DOHH2 (cell line): ENCODE data around the gene MACROD2.

Experiments
- H3F3A ChIP-seq: fragments of 200-600 bp; sonication (generic), shearing (Covaris generic); 2 replicates; pipeline ENCODE4 v1.6.0; 2016; ENCODE audit warnings: antibody characterized with exemption, mild to moderate bottlenecking; ENCODE audit not compliant: control insufficient read depth, insufficient read depth
- H3K27ac ChIP-seq: fragments of 200-600 bp; sonication (generic); 2 replicates; pipeline ENCODE4 v1.5.1; 2014; ENCODE audit warnings: low read depth, mild to moderate bottlenecking, low read length, moderate library complexity
- H3K27me3 ChIP-seq: fragments of 200-600 bp; sonication (generic); 2 replicates; pipeline ENCODE4 v1.6.1; 2014; ENCODE audit warnings: mild to moderate bottlenecking, low read length, mixed read lengths; ENCODE audit not compliant: control insufficient read depth
- H3K36me3 ChIP-seq: fragments of 200-600 bp; sonication (generic); 2 replicates; pipeline ENCODE4 v1.6.1; 2014; ENCODE audit warnings: mild to moderate bottlenecking, low read length, moderate library complexity, mixed read lengths; ENCODE audit not compliant: control insufficient read depth
- H3K4me1 ChIP-seq: fragments of 200-600 bp; sonication (generic); 2 replicates; pipeline ENCODE4 v1.6.1; 2014; ENCODE audit warnings: mild to moderate bottlenecking, low read length, mixed read lengths; ENCODE audit not compliant: control insufficient read depth
- H3K4me2 ChIP-seq: fragments of 200-600 bp; sonication (generic); 2 replicates; pipeline ENCODE4 v1.6.0; 2014; ENCODE audit warnings: mild to moderate bottlenecking, low read length, moderate library complexity
- H3K4me3 ChIP-seq: fragments of 200-600 bp; sonication (generic); 2 replicates; pipeline ENCODE4 v1.5.1; 2014; ENCODE audit warnings: mild to moderate bottlenecking, low read length, mixed read lengths
- H3K79me2 ChIP-seq: fragments of 200-600 bp; sonication (generic); 2 replicates; pipeline ENCODE4 v1.6.1; 2014; ENCODE audit warnings: mild to moderate bottlenecking, low read length, mixed read lengths; ENCODE audit not compliant: control insufficient read depth
- H3K9me2 ChIP-seq: fragments of 200-600 bp; sonication (generic); replicated peaks from 2 replicates; pipeline ENCODE4 v1.6.1; 2014; ENCODE audit warnings: mild to moderate bottlenecking, low read length, mixed read lengths; ENCODE audit not compliant: control insufficient read depth
- H3K9me3 ChIP-seq: fragments of 200-600 bp; sonication (generic); 2 replicates; pipeline ENCODE4 v1.6.1; 2014; ENCODE audit warnings: antibody characterized with exemption, low read length, mixed read lengths; ENCODE audit not compliant: control insufficient read depth, insufficient read depth
- H4K20me1 ChIP-seq: fragments of 200-600 bp; sonication (generic); 2 replicates; pipeline ENCODE4 v1.6.0; 2014; ENCODE audit warnings: low read depth, mild to moderate bottlenecking, antibody characterized with exemption, low read length, moderate library complexity; ENCODE audit not compliant: control insufficient read depth, insufficient read depth
- CTCF ChIP-seq: fragments of 200-600 bp; sonication (generic); IDR thresholded peaks from one replicate; pipeline ENCODE4 v1.5.1; 2014; ENCODE audit warnings: antibody characterized with exemption, mild to moderate bottlenecking, low read depth, low read length; ENCODE audit not compliant: poor library complexity, severe bottlenecking
- EZH2phosphoT487 ChIP-seq: fragments of 200-600 bp; sonication (generic); IDR thresholded peaks from 2 replicates; pipeline ENCODE4 v1.6.1; 2017; ENCODE audit warnings: borderline replicate concordance, mild to moderate bottlenecking, antibody characterized with exemption, low read length, moderate library complexity, mixed read lengths

MACROD2 gene

GRCh38 chr20:14666696-14667095 is 671.4 kb downstream of the MACROD2 start:
- Histone ChIP-seq H4K20me1 (no peaks in the 10 kb centered on the region), H3K27ac (no peak overlapping the region), H3K9me3 (no peaks in the 10 kb centered on the region), H3F3A (no peaks in the 10 kb centered on the region), H3K9me2 (no peaks in the 10 kb centered on the region), H3K79me2 (no peaks in the 10 kb centered on the region), H3K36me3 (no peaks in the 10 kb centered on the region), H3K4me3 (no peak overlapping the region), H3K4me1 (no peaks in the 10 kb centered on the region), H3K4me2 (no peak overlapping the region), H3K27me3 (no peaks in the 10 kb centered on the region)
- TF ChIP-seq CTCF (no peak), EZH2phosphoT487 (no peak)

- Histone ChIP-seq H4K20me1 (no peaks in the 10 kb centered on the region), H3F3A (no peaks in the 10 kb centered on the region), H3K27ac (no peak overlapping the region), H3K4me1 (no peaks in the 10 kb centered on the region), H3K27me3 (no peaks in the 10 kb centered on the region), H3K9me2 (no peaks in the 10 kb centered on the region), H3K4me3 (no peak overlapping the region), H3K36me3 (no peaks in the 10 kb centered on the region), H3K4me2 (no peak overlapping the region), H3K9me3 (no peaks in the 10 kb centered on the region), H3K79me2 (no peaks in the 10 kb centered on the region)
- TF ChIP-seq EZH2phosphoT487 (no peak), CTCF (no peak)
Observed at GRCh38 chr20:14667226-14667625, 671.9 kb downstream of the MACROD2 start.

- H3F3A ChIP-seq: no peaks in the 10 kb centered on the region
- H3K4me3 ChIP-seq: no peak overlapping the region
- no peak overlapping the region for H3K4me2 ChIP-seq
- H3K9me3 ChIP-seq: no peaks in the 10 kb centered on the region
- no peaks in the 10 kb centered on the region for H3K27me3 ChIP-seq
- TF ChIP-seq CTCF (no peak), EZH2phosphoT487 (no peak)
- no peaks in the 10 kb centered on the region for H3K36me3 ChIP-seq
- H3K9me2 ChIP-seq: no peaks in the 10 kb centered on the region
- no peaks in the 10 kb centered on the region for H3K79me2 ChIP-seq
- H3K27ac ChIP-seq: no peak overlapping the region
- H4K20me1 ChIP-seq: no peaks in the 10 kb centered on the region
- H3K4me1 ChIP-seq: no peaks in the 10 kb centered on the region
Observed at GRCh38 chr20:14672066-14672465, 676.8 kb downstream of the MACROD2 start.

- no peaks in the 10 kb centered on the region for H3K36me3 ChIP-seq
- H3K9me3 ChIP-seq: no peaks in the 10 kb centered on the region
- H3K4me2 ChIP-seq: no peak overlapping the region
Observed at GRCh38 chr20:14673164-14673563, 677.8 kb downstream of the MACROD2 start.

More at GRCh38 chr20:14673164-14673563, 677.8 kb downstream of the MACROD2 start:
- H3K9me2 ChIP-seq: no peaks in the 10 kb centered on the region
- no peak for TF ChIP-seq EZH2phosphoT487
- TF ChIP-seq CTCF: no peak
- no peaks in the 10 kb centered on the region for H4K20me1 ChIP-seq
- no peaks in the 10 kb centered on the region for H3K79me2 ChIP-seq
- H3K27ac ChIP-seq: no peak overlapping the region
- H3K4me1 ChIP-seq: no peaks in the 10 kb centered on the region
- no peaks in the 10 kb centered on the region for H3F3A ChIP-seq
- no peaks in the 10 kb centered on the region for H3K27me3 ChIP-seq
- H3K4me3 ChIP-seq: no peak overlapping the region
